Measurements from ENCODE around the gene CSGALNACT2.
"Not testable (repeated sequence)": the region's sequence is repeated elsewhere in the genome, so short reads cannot be mapped to it uniquely, and the experiment has no call there.

The CSGALNACT2 gene, protein sequence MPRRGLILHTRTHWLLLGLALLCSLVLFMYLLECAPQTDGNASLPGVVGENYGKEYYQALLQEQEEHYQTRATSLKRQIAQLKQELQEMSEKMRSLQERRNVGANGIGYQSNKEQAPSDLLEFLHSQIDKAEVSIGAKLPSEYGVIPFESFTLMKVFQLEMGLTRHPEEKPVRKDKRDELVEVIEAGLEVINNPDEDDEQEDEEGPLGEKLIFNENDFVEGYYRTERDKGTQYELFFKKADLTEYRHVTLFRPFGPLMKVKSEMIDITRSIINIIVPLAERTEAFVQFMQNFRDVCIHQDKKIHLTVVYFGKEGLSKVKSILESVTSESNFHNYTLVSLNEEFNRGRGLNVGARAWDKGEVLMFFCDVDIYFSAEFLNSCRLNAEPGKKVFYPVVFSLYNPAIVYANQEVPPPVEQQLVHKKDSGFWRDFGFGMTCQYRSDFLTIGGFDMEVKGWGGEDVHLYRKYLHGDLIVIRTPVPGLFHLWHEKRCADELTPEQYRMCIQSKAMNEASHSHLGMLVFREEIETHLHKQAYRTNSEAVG

DNA sequence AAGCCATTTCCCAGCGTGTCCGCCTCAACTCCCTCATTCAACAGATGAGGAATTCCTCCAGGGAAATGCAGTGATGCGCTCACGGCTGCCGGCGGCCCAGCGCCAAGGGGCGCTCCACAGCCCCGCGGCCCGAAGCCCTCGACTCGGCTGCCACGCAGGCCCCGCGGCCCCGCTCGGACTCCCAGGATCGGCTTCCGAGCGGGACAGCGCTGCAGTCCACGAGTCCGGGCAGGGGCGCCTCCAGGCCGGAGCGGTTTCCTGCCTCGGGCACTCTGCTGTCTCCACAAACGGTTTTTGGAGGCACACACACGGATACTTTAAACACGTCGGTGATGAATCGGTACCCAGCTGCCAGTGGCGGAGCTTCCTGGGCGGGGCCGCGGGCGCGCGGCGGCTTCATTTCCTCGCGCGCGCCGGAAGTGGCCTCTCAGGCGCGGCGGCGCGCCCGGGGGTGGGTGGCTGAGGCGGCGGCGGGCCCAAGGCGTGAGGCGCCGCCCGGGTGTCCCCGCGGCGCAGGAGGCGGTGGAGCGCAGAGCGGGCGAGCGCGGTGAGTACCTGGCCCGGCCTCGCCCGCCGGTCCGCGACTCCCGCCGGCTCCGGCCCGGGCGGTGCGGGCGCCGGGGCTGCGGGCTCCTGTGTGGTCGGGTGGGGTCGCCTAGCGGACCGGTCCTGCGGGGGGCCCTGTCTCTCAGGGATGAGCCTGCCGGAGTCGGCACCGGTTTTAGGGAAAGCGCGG is at the start of gene CSGALNACT2:
Gene CSGALNACT2, plus strand, starts transcription at position 425 of the 736 bp plus-strand sequence. CDS start 16,705 bp downstream, outside the sequence.
- DNase-seq = peak; percentile 78

DNA sequence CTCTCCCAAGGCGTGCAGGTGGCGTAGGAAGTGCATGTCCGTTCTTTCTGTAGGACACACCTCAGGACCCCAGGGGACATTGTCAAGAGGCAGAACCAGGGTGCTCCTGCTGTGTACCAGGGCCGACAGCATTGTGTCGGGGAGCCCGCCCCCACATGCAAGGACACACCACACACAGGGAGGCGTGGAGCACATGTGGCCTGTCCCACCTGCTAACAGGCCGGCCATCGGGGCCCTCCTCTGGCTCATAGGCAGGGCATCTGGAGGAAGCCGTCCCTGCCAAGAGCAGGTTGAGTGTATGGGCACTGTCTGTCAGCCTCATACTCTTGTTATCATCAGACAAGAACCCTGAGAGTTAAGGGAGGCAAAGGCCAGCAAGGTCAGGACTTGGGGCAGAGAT is 48.7 kb upstream of the CSGALNACT2 start:
- no peak for DNase-seq

DNA sequence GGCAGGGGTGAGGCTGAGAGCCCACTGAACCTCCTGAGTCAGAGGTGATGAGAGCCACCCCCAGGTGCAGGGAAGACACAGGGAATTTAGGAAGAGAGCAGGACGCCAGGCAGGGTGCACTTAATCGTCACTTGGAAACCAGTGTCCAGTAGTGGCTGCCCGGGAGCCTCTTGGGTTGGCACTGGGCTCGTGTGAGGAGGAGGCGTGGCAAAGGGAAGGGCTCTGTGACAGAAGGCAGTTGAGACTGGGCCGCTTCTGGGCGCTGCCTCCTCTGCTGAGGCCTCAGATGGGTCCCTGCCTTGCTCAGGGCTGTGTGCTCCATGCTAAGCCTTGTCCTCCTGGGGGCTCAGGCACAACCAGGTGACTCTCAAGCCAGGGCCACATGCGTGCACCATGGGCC is 48.1 kb upstream of the CSGALNACT2 start:
- no peak for DNase-seq

DNA sequence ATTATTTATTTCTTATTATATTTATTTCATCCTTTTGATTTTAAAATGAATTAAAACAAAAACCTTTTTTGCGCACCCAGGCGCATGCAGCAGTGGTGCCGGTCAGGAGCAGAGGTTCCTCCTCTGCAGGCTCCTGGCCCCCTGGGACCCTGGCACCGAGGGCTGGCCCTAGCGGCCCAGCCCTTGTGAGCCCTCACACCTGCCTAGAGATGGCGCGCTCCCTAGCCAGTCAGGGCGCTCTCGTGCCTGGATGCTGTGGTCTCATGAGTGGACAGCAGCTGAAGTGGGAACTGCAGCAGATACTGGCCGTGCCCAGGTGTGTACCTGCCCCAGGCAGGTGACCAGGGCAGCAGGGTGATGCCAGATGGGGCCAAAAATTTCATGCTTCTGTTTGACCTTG is 47.6 kb upstream of the CSGALNACT2 start:
- DNase-seq = no peak

DNA sequence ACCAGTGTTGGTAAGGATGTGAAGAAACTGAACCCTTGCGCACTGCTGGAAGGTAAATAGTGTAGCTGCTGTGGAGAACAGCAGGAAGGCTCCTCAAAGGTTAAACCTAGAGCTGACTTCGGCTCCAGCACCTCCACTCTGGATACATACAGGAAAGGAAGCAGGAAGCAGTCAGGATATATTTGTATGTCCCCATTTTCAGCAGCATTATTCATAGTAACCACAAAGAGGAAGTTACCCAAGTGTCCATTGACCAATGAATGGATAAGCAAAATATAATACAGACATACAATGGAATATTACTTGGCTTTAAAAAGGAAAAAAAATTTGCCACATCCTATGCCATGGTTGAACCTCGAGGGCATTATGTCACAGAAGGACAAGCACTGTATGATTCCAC is 46.4 kb upstream of the CSGALNACT2 start:
- peak; percentile 87 for DNase-seq

DNA sequence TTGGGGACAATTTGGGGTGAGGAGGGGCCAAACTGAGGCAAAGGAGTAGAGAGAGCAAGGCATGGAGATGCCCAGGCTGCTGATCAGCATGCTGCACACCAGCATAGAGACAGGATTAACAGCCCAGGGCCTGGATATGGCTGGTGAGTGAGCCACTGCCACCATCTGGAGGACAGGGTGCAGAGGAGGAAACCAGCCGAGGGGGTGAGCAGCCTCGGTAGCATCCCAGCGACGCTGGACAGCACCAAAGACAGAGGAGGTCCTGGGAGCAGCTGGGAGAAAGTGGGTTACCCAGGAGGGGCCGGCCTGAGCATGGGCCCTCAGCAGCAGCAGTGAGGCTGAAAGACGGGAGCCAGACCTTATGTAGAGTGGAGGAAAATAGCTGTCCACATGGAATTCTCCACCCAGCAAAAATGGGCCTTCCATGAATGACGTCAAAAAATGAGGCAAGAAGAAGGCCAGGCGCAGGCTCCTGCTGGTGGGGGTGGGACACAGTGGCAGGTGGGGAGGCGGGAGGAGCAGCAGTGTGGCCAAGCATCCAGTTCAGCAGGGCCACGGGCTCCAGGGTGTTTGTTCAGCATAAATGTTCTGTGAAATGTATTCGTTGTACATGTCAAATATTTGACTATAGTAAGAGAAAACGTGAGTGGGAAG is 44.7 kb upstream of the CSGALNACT2 start:
- peak; percentile 40 for DNase-seq

DNA sequence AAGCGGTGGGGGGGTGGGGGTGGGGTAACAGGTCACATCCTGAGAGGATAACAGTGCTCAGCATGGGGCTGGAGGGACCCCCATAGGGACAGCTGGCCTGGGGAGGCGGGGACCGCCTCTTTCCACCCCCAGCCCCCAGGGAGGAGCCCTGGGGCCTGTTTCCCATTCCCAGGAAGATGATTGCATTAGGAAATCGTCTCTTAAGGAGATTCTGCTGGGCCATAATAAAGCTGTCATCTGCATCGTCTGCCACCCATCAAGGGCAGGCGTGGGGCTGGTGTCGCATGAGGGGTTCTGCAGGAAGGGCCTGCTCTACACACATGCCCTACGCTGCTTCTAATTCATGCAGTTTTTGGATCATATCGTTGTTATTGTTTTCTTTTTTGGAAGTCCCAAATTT is 44.2 kb upstream of the CSGALNACT2 start:
- DNase-seq = no peak

DNA sequence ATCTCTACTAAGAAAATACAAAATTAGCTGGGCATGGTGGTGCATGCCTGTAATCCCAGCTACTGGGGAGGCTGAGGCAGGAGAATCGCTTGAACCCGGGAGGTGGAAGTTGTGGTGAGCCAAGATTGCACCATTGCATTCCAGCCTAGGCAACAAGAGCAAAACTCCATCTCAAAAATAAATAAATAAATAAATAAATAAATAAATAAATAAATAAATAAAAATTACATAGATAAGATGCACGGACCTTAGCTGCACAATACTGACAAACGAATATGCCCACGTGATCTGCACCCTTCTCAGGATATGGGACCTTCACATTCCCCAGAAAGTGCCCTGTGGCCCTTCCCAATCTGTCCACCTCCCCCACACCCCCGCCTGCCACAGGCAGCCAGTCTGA is 38.9 kb upstream of the CSGALNACT2 start:
- not testable (repeated sequence) for DNase-seq

DNA sequence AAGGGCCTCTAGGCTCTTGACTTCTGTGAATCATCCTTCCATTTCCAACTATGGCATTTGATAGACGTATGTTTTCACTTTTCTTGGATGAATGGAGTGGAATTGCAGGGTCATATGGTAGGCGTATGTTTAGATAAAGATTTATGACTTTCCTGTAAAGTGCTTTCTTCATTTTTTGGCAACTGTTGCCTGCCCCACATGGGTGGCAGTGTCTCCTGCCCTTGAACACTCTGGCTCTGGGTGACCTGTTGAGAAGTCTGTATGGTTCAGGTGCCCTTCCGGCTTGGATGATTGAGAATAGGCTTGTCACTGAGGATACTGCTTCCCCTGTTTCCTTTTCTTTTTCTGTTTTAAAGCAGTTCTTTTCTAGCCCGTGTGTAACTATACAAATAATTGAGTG is 38.3 kb upstream of the CSGALNACT2 start:
- no peak for DNase-seq

DNA sequence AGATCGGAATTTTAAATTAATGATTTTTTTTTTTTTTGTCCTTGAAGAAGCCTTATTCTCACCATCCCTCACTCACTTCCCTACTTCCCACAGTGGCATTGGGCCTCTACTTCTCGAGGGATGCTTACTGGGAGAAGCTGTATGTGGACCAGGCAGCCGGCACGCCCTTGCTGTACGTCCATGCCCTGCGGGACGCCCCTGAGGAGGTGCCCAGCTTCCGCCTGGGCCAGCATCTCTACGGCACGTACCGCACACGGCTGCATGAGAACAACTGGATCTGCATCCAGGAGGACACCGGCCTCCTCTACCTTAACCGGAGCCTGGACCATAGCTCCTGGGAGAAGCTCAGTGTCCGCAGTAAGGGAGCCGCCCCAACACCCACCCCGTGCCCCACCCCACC is 37.9 kb upstream of the CSGALNACT2 start:
- no peak for DNase-seq

DNA sequence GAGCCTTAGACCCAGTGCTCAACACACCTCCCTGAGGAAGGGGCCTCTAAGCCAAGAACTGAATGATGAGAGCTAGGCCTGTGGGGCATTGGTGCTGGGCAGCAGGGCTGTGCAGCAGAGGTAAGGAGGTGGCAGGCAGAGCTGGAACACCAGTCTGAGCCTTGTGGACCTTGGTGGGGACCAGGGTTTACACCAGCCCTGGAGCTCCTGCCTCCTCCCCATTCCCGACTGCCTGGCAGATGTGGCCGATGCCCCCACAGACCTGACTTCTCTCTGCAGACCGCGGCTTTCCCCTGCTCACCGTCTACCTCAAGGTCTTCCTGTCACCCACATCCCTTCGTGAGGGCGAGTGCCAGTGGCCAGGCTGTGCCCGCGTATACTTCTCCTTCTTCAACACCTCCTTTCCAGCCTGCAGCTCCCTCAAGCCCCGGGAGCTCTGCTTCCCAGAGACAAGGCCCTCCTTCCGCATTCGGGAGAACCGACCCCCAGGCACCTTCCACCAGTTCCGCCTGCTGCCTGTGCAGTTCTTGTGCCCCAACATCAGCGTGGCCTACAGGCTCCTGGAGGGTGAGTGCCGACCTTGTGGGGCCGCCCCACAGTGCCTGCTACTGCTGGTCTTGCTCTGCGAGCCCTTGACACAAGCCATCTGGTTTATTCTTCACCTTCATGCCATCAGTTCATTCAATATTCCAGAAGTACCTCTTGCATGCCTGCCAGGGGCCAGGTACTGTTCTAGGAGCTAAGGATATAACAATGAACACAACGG is 36.0 kb upstream of the CSGALNACT2 start:
- no peak for DNase-seq

DNA sequence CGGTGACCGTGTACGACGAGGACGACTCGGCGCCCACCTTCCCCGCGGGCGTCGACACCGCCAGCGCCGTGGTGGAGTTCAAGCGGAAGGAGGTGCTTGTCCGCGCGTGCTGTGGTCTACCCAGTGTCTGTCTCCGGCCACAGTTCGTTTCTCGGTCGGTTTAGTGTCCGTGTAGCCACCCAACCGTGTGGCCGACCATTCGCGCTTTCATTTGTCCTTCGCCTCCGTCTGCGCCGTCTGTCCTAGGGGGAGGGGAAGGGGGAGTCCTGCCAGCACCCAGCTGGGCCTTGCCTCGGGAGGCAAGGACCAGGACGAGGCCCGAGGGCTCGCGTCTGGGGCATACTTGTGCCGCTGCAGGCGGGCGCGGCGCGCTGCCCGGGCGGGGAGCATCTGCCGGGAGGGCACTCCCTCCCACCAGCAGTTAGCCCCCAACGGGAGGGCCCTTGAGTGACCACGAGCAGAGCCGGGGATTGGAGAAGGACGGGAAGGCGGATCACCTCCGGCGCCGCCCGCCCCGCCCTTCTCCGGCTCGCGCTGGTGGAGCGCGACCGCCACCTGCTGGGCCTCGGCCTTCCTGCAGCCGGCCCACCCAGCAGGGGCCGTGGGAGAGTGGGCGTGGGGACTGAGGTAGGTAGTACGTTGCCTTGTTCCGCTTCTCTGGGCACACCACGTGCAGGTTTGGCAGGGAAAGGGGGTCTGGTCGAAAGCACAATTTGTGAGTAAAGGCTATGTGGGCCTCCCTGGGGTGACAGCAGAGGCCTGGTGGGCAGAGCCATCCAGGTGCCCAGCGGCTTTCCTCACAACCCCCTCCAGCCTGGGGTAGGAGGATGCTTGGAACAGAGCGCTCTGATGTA is 32.9 kb upstream of the CSGALNACT2 start:
- peak; percentile 64 for DNase-seq

DNA sequence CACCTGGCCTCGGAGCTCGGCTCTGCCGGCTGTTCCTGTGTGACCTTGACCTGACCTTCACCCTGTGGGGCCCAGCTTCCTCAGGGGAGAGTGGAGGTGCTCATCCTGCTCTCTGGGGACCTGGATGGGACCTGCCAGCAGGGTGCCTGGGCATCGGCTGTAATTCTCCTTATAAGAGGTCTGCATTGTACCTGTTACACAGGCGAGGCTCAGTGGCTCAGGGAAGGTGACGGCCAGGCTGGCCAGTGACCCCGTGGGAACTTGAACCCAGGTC is 32.4 kb upstream of the CSGALNACT2 start:
- no peak for DNase-seq

DNA sequence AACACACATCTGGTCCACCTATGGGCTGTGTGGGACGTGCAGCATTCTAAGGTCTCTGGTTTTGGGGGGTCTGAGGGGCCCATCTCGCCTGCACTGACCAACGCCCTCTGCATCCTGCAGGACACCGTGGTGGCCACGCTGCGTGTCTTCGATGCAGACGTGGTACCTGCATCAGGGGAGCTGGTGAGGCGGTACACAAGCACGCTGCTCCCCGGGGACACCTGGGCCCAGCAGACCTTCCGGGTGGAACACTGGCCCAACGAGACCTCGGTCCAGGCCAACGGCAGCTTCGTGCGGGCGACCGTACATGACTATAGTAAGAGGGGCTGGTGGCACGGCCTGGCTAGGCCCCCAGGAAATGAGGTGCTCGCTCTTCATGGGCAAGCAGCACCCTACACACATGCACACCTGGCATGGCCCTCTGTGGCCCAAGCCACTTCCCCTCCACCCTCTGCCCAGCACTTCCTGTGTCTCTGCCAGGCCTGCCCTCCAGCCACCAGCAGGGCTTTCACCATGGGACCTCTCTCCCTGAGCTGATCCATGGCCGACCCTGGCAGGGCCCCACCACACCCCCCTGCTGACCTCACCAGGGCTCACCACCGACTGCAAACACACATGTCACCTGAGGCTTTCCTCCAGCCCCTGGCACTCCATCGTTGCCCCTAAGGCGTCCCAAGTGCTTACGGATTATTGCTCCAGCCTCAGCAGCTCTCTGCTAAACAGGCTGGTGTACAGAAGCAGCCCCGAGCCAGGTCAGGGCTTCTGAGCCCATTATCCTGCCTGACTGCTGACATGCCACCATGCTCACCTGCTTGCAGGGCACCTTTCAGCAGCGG is 31.8 kb upstream of the CSGALNACT2 start:
- DNase-seq = no peak

DNA sequence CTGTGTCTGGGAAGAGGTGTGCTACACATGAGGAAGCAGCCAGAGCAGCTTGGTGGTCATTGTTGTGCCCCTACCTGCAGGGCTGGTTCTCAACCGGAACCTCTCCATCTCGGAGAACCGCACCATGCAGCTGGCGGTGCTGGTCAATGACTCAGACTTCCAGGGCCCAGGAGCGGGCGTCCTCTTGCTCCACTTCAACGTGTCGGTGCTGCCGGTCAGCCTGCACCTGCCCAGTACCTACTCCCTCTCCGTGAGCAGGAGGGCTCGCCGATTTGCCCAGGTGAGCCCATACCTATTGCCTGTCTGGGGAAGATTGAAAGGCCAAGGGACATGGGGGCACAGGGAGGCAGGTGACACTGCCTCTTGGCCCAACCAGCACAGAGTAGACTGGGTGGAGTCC is 29.3 kb upstream of the CSGALNACT2 start:
- no peak for DNase-seq

DNA sequence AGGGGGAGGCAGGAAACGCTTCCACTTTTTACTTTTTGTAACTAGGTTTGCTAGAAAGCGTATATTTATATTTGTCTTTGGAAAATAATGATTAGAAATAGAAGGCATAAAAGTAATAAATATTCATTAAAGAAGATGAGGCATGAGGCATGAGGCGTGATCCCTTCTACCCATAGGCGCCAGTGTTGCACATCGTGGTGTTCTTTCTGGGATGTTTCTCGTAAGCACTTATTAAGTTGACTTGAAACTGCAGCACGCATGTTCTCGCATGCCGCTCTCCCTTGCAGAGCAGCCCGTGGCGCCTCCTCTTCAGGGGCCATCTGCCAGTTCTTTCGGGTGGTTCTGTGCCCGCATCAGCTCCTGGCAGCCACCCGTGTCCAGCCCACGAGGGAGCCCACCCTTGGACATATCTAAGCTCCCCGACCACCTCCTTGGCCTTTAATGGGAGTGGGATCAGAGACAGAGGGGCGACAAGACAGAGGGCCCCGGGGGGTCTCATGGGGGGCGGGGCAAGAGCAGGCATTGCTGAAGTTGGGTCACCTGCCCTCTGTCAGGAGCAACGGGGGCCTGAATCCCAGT is 28.5 kb upstream of the CSGALNACT2 start:
- DNase-seq = no peak

DNA sequence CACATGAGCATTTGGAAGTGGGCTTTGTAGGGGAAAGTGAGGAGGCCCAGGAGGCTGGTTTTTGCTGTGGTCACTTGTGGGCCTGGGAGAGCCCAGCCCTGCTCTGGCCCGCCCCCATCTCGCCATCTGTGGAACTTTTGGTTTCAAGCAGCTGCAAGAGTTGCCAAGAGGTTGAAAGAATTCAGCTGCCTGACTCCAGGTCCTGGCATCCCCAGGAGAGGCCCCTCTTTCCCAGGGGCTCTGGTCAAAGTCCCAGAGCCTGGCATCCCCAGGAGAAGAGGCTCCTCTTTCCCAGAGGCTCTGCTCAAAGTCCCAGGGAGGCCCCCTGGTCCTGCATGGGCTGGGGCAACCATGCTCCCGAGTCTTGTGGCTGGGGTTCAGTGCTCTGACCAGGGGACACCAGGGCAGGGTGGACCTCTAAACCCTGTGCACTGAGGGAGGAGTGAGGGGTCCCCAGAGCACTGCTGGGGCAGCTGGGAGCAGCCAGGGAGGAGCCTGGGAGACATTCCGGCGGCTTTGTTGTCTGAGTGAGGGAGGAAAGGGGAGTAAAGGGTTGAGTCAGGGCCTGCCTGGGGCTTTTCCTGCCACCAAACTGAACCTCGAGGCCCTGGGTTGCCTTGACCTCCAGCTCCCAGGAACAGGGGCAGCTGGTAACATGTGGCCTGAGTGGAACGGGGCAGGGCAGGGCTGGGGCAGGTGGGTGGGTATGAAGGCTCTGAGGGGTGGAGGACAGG is 27.7 kb upstream of the CSGALNACT2 start:
- DNase-seq = peak; percentile 55

DNA sequence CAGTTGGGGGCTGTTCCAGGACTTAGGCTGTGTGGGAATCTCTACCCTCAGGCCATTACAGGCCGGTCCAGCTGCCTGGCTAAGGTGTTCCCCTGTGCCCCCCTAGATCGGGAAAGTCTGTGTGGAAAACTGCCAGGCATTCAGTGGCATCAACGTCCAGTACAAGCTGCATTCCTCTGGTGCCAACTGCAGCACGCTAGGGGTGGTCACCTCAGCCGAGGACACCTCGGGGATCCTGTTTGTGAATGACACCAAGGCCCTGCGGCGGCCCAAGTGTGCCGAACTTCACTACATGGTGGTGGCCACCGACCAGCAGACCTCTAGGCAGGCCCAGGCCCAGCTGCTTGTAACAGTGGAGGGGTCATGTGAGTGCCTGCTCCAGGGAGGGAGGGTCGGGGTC is 27.1 kb upstream of the CSGALNACT2 start:
- DNase-seq = no peak

DNA sequence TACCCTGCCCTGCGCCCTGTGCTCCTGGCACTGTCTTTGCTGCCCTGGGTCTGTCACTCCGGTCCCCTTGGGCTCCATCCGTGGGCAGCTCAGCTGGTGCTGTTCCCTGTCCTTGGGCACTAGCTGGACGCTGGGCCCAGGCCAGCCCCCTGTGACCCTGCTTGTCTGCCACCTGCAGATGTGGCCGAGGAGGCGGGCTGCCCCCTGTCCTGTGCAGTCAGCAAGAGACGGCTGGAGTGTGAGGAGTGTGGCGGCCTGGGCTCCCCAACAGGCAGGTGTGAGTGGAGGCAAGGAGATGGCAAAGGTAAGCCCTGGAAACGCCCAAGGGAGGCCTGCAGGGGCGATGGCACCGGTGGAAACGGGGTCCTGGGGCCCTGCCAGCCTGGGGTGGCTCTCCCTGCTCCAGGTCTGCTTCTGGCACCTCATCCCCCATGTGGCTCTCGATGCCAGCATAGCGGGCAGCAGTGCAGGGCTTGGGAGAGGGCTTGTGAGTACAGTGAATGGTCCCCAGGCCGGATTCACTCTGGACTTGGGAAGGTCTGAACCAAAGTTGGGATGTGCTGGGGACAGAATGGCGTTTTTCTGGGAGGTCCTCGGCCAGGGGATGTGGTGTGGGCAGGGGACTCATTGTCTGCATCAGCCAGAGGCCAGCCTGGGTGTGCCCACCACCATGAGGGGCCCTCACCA is 26.2 kb upstream of the CSGALNACT2 start:
- DNase-seq = no peak

All from MV-4-11 (cell line).